IMR-90 (cell line): ENCODE results near the gene PRKCE. TPM values are rescaled to one million over a fixed set of nuclear protein-coding genes. Genes with fewer than 3 reads are reported as not detected.

Source experiments
- ATAC-seq: fragments of 200-7000 bp; cut with Tn5 transposase; 2 replicates; pipeline ENCODE4 v1.9.1; 2020; ENCODE audit warnings: low read depth, mild to moderate bottlenecking, moderate library complexity
- BruUV-seq: library from RNA; stranded (reverse); fragments of 400-500 nt; replicated peaks from 2 replicates; lab custom pipeline; 2021; lab: Mats Ljungman, UMichigan
- CTCF ChIA-PET: fragments of 300-600 bp; formaldehyde crosslinking; extraction: SDS; loops from one replicate; lab custom pipeline; 2021; ENCODE audit warnings: antibody characterized with exemption; lab: Yijun Ruan, JAX
- POLR2A ChIA-PET: fragments of 300-600 bp; sonication (Branson Sonifier 250); formaldehyde crosslinking; loops from one replicate; lab custom pipeline; 2022; ENCODE audit warnings: antibody characterized with exemption; ENCODE audit not compliant: unreplicated experiment; lab: Charles Lee
- DNase-seq: peaks from one replicate; pipeline ENCODE4 v3.0.0; 2013
- H2AFZ ChIP-seq: replicated peaks from 2 replicates; pipeline ENCODE3; 2013; ENCODE audit warnings: low read length, mild to moderate bottlenecking; ENCODE audit not compliant: poor library complexity
- H2AK5ac ChIP-seq: 2 replicates; pipeline ENCODE4 v1.6.1; 2013; ENCODE audit warnings: low read depth, low read length, inconsistent platforms
- H2AK9ac ChIP-seq: replicated peaks from 2 replicates; pipeline ENCODE3; 2013; ENCODE audit warnings: mild to moderate bottlenecking, low read depth, low read length, moderate library complexity; ENCODE audit not compliant: poor library complexity
- H2BK120ac ChIP-seq: 2 replicates; pipeline ENCODE4 v1.6.1; 2013; ENCODE audit warnings: low read depth, low read length, inconsistent platforms
- H2BK15ac ChIP-seq: 3 replicates; pipeline ENCODE4 v1.6.1; 2013; ENCODE audit warnings: low read depth, low read length, inconsistent platforms
- H2BK20ac ChIP-seq: 2 replicates; pipeline ENCODE4 v1.6.1; 2013; ENCODE audit warnings: low read depth, mild to moderate bottlenecking, inconsistent platforms, low read length, moderate library complexity
- H2BK5ac ChIP-seq: 2 replicates; pipeline ENCODE4 v1.6.1; 2013; ENCODE audit warnings: mild to moderate bottlenecking, low read depth, low read length, inconsistent platforms; ENCODE audit not compliant: poor library complexity, severe bottlenecking
- H3K14ac ChIP-seq: replicated peaks from 2 replicates; pipeline ENCODE4 v1.6.1; 2013; ENCODE audit warnings: low read depth, low read length, inconsistent platforms
- H3K18ac ChIP-seq: 2 replicates; pipeline ENCODE4 v1.6.1; 2013; ENCODE audit warnings: low read depth, low read length, control low read depth
- H3K23ac ChIP-seq: 2 replicates; pipeline ENCODE4 v1.6.1; 2013; ENCODE audit warnings: low read depth, low read length, inconsistent platforms
- H3K27ac ChIP-seq: 2 replicates; pipeline ENCODE4 v1.5.1; 2013; ENCODE audit warnings: mild to moderate bottlenecking, control low read depth, low read length; ENCODE audit not compliant: insufficient read depth
- H3K27me3 ChIP-seq: 2 replicates; pipeline ENCODE4 v1.6.1; 2013; ENCODE audit warnings: low read length; ENCODE audit not compliant: control insufficient read depth, insufficient read depth
- H3K36me3 ChIP-seq: 2 replicates; pipeline ENCODE4 v1.6.1; 2013; ENCODE audit warnings: low read length, mixed read lengths; ENCODE audit not compliant: control insufficient read depth, insufficient read depth
- H3K4ac ChIP-seq: 2 replicates; pipeline ENCODE4 v1.6.1; 2013; ENCODE audit warnings: low read depth, low read length, inconsistent platforms
- H3K4me1 ChIP-seq: 2 replicates; pipeline ENCODE4 v1.6.1; 2013; ENCODE audit warnings: low read length, mixed read lengths; ENCODE audit not compliant: control insufficient read depth, insufficient read depth
- H3K4me2 ChIP-seq: 2 replicates; pipeline ENCODE4 v1.6.1; 2013; ENCODE audit warnings: low read depth, mild to moderate bottlenecking, control low read depth, low read length, moderate library complexity
- H3K4me3 ChIP-seq: 2 replicates; pipeline ENCODE4 v1.5.1; 2013; ENCODE audit warnings: low read depth, mild to moderate bottlenecking, control low read depth, low read length, moderate library complexity; ENCODE audit not compliant: insufficient read depth
- H3K56ac ChIP-seq: 2 replicates; pipeline ENCODE4 v1.6.1; 2013; ENCODE audit warnings: low read length, inconsistent platforms; ENCODE audit not compliant: insufficient read depth; ENCODE audit errors: extremely low read depth
- H3K79me1 ChIP-seq, 2 experiments: 2 replicates each; pipeline ENCODE4 v1.6.1; 2013; ENCODE audit warnings: low read length in 2 of 2, inconsistent platforms in 1 of 2, low read depth in 1 of 2
- H3K9ac ChIP-seq: 2 replicates; pipeline ENCODE4 v1.6.1; 2013; ENCODE audit warnings: low read depth, low read length, control low read depth
- H3K9me1 ChIP-seq: 2 replicates; pipeline ENCODE4 v1.6.1; 2013; ENCODE audit warnings: low read length, inconsistent platforms; ENCODE audit not compliant: insufficient read depth
- H3K9me3 ChIP-seq: 2 replicates; pipeline ENCODE4 v1.6.1; 2013; ENCODE audit warnings: low read length; ENCODE audit not compliant: control insufficient read depth, insufficient read depth
- H4K20me1 ChIP-seq: 2 replicates; pipeline ENCODE4 v1.6.1; 2013; ENCODE audit warnings: low read length, inconsistent platforms; ENCODE audit not compliant: insufficient read depth
- H4K5ac ChIP-seq: 2 replicates; pipeline ENCODE4 v1.6.1; 2013; ENCODE audit warnings: mild to moderate bottlenecking, low read depth, low read length, control low read depth
- H4K8ac ChIP-seq, 2 experiments: 2 replicates each; pipeline ENCODE4 v1.6.1; 2013; ENCODE audit warnings: low read depth in 2 of 2, low read length in 2 of 2, control low read depth in 1 of 2, inconsistent platforms in 1 of 2
- H4K91ac ChIP-seq: 2 replicates; pipeline ENCODE4 v1.6.1; 2013; ENCODE audit warnings: low read depth, low read length, inconsistent platforms; ENCODE audit not compliant: insufficient read depth
- BHLHE40 ChIP-seq: fragments of 150-350 bp; IDR thresholded peaks from 2 replicates; pipeline ENCODE4 v1.6.1; 2016; ENCODE audit warnings: mild to moderate bottlenecking, low read depth, low read length
- CEBPB ChIP-seq: IDR thresholded peaks from 2 replicates; pipeline ENCODE4 v1.6.1; 2012; ENCODE audit warnings: low read depth, low read length, improper control_type of control experiment
- CHD1 ChIP-seq: IDR thresholded peaks from 2 replicates; pipeline ENCODE4 v1.6.1; 2012; ENCODE audit warnings: low read depth, low read length, improper control_type of control experiment
- CTCF ChIP-seq: conservative IDR thresholded peaks from 2 replicates; pipeline ENCODE4 v1.5.1; 2012; ENCODE audit warnings: mild to moderate bottlenecking, low read depth, low read length, improper control_type of control experiment
- ELK1 ChIP-seq: fragments of 150-350 bp; IDR thresholded peaks from 2 replicates; pipeline ENCODE4 v1.6.1; 2016; ENCODE audit warnings: low read depth, mild to moderate bottlenecking, low read length, moderate library complexity, borderline replicate concordance
- FOS ChIP-seq: fragments of 150-350 bp; IDR thresholded peaks from 2 replicates; pipeline ENCODE4 v1.6.1; 2016; ENCODE audit warnings: low read depth, low read length
- MXI1 ChIP-seq: IDR thresholded peaks from 2 replicates; pipeline ENCODE4 v1.6.1; 2012; ENCODE audit warnings: low read depth, mild to moderate bottlenecking, low read length, moderate library complexity, borderline replicate concordance
- NFE2L2 ChIP-seq: fragments of 150-350 bp; IDR thresholded peaks from 2 replicates; pipeline ENCODE4 v1.6.1; 2016; ENCODE audit warnings: low read depth, mild to moderate bottlenecking, low read length
- RAD21 ChIP-seq: IDR thresholded peaks from 2 replicates; pipeline ENCODE4 v1.6.1; 2012; ENCODE audit warnings: low read length, improper control_type of control experiment
- RCOR1 ChIP-seq: IDR thresholded peaks from 2 replicates; pipeline ENCODE4 v1.6.1; 2012; ENCODE audit warnings: mild to moderate bottlenecking, low read length, improper control_type of control experiment; ENCODE audit not compliant: insufficient replicate concordance
- RFX5 ChIP-seq: IDR thresholded peaks from 2 replicates; pipeline ENCODE4 v1.8.0; 2012; ENCODE audit warnings: low read depth, mild to moderate bottlenecking, low read length, moderate library complexity
- SMC3 ChIP-seq: fragments of 150-350 bp; IDR thresholded peaks from 2 replicates; pipeline ENCODE4 v1.6.1; 2016; ENCODE audit warnings: low read depth, mild to moderate bottlenecking, antibody characterized with exemption, low read length, moderate library complexity
- WGBS, 2 experiments: methylation state at CpG; one replicate each; pipeline versions ENCODE4 v1.1.5 to v1.1.7; 2013; ENCODE audit warnings: missing lambda C conversion rate in 2 of 2; ENCODE audit not compliant: insufficient read length in 1 of 2; ENCODE audit errors: extremely low coverage in 2 of 2; 5-methylcytosine and 5-hydroxymethylcytosine counted together
- dilution Hi-C: fragments of 300-500 bp; cut with HindIII; formaldehyde crosslinking; loops from one replicate; pipeline ENCODE4 v1.14.3; 2018; ENCODE audit warnings: low sequenced_read_pairs; ENCODE audit not compliant: unreplicated experiment
- in situ Hi-C: fragments of 300-500 bp; cut with MboI; formaldehyde crosslinking; loops from 3 replicates; pipeline ENCODE4 v1.14.3; 2019; ENCODE audit warnings: low sequenced_read_pairs, inconsistent platforms, mixed read lengths
- intact Hi-C: fragments of 100-400 bp; cut with micrococcal nuclease; formaldehyde crosslinking; loops from 2 replicates; pipeline ENCODE4 v1.10.0; 2022
- polyA plus RNA-seq, 3 experiments: library from polyadenylated mRNA; depleted of rRNA; stranded (reverse); fragments of >200 nt; gene quantifications; 2 replicates each; pipeline ENCODE4 v1.2.3, GENCODE V29; 2012; ENCODE audit warnings: low replicate concordance in 1 of 3
- total RNA-seq: library from RNA; depleted of rRNA; stranded (reverse); fragments of >200 nt; gene quantifications from 2 replicates; pipeline ENCODE4 v1.2.3, GENCODE V29; 2012

The PRKCE gene
- total and polyA plus RNA-seq, 2 of the 4 experiments (the other 2 are of a cell fraction) = 8.1 to 32.4 TPM

- no peaks in the 10 kb centered on the region for H3K36me3 ChIP-seq
- no CpG with 5 or more reads among the region's 8 CpGs for WGBS, 2 experiments
- H2BK20ac ChIP-seq = no peak overlapping the region
- POLR2A ChIA-PET = no interaction called here
- no peaks in the 10 kb centered on the region for H3K79me1 ChIP-seq
- no peak overlapping the region for H3K4ac ChIP-seq
- no peak overlapping the region for H2BK15ac ChIP-seq
- no peaks in the 10 kb centered on the region for H4K20me1 ChIP-seq
- H3K56ac ChIP-seq = no peak overlapping the region
- peaks cover 2% of the 10 kb centered on the region; the same call in 1 of the 2 replicates for H3K4me1 ChIP-seq
- ATAC-seq (no peak), DNase-seq (no peak)
- no peak for TF ChIP-seq RFX5
- no peak for TF ChIP-seq MXI1
- TF ChIP-seq CHD1 = no peak
- no peak for TF ChIP-seq SMC3
- no peak for TF ChIP-seq RCOR1
- TF ChIP-seq CTCF = no peak
- no peak for TF ChIP-seq FOS
- no peak for TF ChIP-seq CEBPB
- TF ChIP-seq RAD21 = no peak
- TF ChIP-seq BHLHE40 = no peak
- TF ChIP-seq NFE2L2 = no peak
- TF ChIP-seq ELK1 = no peak
- no peak overlapping the region for H3K18ac ChIP-seq
- no peak overlapping the region for H2BK5ac ChIP-seq
- 0 out of 2 replicates have a peak, but pooled peaks cover 3% of the 10 kb centered on the region for H3K9me1 ChIP-seq
- no TSS peak for BruUV-seq
- no peak overlapping the region for H4K8ac ChIP-seq
- H2AK9ac ChIP-seq = no peak overlapping the region
- dilution Hi-C loops = no loop called here
- no peak overlapping the region for H4K5ac ChIP-seq
- intact Hi-C loops = no loop called here
- no peak overlapping the region for H3K14ac ChIP-seq
- H3K9ac ChIP-seq = no peak overlapping the region
- no peak overlapping the region for H2AK5ac ChIP-seq
- in situ Hi-C loops = no loop called here
- no peak overlapping the region for H2AFZ ChIP-seq
- CTCF ChIA-PET = interaction anchor here (1.1 kb wide), 1 partner anchor 9 kb away, joined by 3 read pairs; no protein-coding TSS in a partner anchor
- H3K27ac ChIP-seq = no peak overlapping the region
- H2BK120ac ChIP-seq = no peak overlapping the region
- no peak overlapping the region for H3K4me3 ChIP-seq
- no peak overlapping the region for H3K4me2 ChIP-seq
- H3K23ac ChIP-seq = no peak overlapping the region
- no peak overlapping the region for H4K91ac ChIP-seq
- no peaks in the 10 kb centered on the region for H3K27me3 ChIP-seq
- H3K9me3 ChIP-seq = no peaks in the 10 kb centered on the region
Observed at GRCh38 chr2:45843136-45843535, 191.7 kb downstream of the PRKCE start.
